Gastroesophageal sphincter (tissue), 4 donors: Measurements from ENCODE around the gene C2CD2. TPM values are rescaled to one million over a fixed set of nuclear protein-coding genes. Genes with fewer than 3 reads are reported as not detected.

Source experiments
- ATAC-seq: fragments of 150-250 bp; one replicate; pipeline ENCODE4 v1.9.1; 2016; ENCODE audit warnings: mild to moderate bottlenecking, moderate library complexity
- H3K27ac ChIP-seq, 4 donors: fragments of 200-600 bp; sonication (generic) in 3 of 4; 1 replicate in 3 of 4; 2 replicates in 1 of 4; pipeline ENCODE4 v1.5.1; 2016 to 2019
- H3K27me3 ChIP-seq: fragments of 200-600 bp; sonication (generic); one replicate; pipeline ENCODE4 v1.5.1; 2019
- H3K36me3 ChIP-seq, 2 donors: fragments of 200-600 bp; sonication (generic); one replicate each; pipeline ENCODE4 v1.5.1; 2019; ENCODE audit warnings: control low read depth in 1 of 2
- H3K4me1 ChIP-seq, 3 donors: fragments of 200-600 bp; sonication (generic); 1 replicate in 2 of 3; 2 replicates in 1 of 3; pipeline ENCODE4 v1.5.1; 2016 to 2019; ENCODE audit warnings: control low read depth in 2 of 3
- H3K4me3 ChIP-seq, 2 donors: fragments of 200-600 bp; sonication (generic); one replicate each; pipeline ENCODE4 v1.5.1; 2019; ENCODE audit warnings: mild to moderate bottlenecking in 1 of 2, moderate library complexity in 1 of 2
- H3K9me3 ChIP-seq, 3 donors: fragments of 200-600 bp; sonication (generic); one replicate each; pipeline ENCODE4 v1.5.1; 2017 to 2019; ENCODE audit warnings: control low read depth in 2 of 3
- EP300 ChIP-seq: sonication (generic); formaldehyde crosslinking; IDR thresholded peaks from one replicate; pipeline ENCODE4 v1.6.1; 2017; ENCODE audit warnings: antibody characterized with exemption, mild to moderate bottlenecking
- POLR2A ChIP-seq, 2 donors: fragments of 450-650 bp; IDR thresholded peaks; one replicate each; pipeline ENCODE4 v1.6.1; 2017; ENCODE audit warnings: antibody characterized with exemption in 2 of 2, mild to moderate bottlenecking in 2 of 2, moderate library complexity in 1 of 2
- POLR2AphosphoS5 ChIP-seq: sonication (generic); formaldehyde crosslinking; IDR thresholded peaks from one replicate; pipeline ENCODE4 v1.6.1; 2017; ENCODE audit warnings: antibody characterized with exemption
- WGBS, 2 donors: methylation state at CpG; one replicate each; pipeline ENCODE4 v1.1.5; 2018; ENCODE audit warnings: low coverage in 1 of 2; 5-methylcytosine and 5-hydroxymethylcytosine counted together
- total RNA-seq, 4 donors: library from RNA; depleted of rRNA; stranded (reverse); fragments of >200 nt; gene quantifications; one replicate each; pipeline ENCODE4 v1.1.0, GENCODE V29; 2016
- TF ChIP-seq, protein P1 (sequence below), 4 experiments: fragments of 200-600 bp in 2 of 4; fragments of 450-650 bp in 2 of 4; sonication (generic) in 1 of 4; IDR thresholded peaks; one replicate each; pipeline ENCODE4 v1.5.1; 2017 to 2019; ENCODE audit warnings: antibody characterized with exemption in 4 of 4, mild to moderate bottlenecking in 2 of 4, moderate library complexity in 2 of 4

Gene C2CD2
- total RNA-seq, 4 donors from 2014 or later: 15.6 to 38.9 (median 18.7) TPM

DNA sequence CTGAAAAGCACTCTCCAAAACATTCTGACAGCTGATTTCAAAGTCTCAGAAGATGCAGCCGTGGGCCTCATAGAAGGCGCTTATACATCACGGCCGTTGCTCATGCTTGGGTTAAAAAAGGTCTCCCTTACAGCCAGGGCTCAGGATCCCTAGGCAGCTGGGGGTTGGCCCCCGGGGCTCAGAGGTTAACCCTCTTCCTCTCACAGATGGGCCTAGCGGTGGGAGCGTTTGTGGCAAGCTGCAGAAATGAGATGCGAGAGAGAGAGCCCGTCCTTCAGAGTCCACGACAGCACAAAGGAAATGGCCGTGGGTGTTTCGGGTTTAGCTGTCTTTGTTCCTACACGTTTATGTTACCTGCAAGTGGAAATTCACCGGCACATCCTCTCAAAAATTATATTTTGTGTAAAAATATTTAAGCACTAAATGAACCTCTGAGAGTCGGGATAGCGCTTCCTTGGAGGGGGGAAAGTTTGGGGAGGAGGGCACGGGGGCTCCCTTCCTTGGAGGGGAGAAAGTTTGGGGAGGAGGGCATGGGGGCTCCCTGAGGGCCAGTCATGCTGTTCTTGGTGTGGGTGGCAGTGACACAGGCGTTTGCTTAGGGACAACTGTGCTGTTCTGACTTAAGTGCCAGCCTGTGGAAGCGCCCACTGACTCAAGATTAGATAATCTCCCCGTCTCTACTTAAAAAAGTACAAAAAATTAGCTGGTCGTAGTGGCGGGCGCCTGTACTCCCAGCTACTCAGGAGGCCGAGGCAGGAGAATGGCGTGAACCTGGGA lies 54.2 kb downstream of the C2CD2 start:
- Histone ChIP-seq H3K4me3 (no peak overlapping the region), H3K36me3 (peaks cover 0 to 89% of the 10 kb centered on the region in 2 donors), H3K27ac (no peak overlapping the region), H3K27me3 (no peaks in the 10 kb centered on the region), H3K4me1 (peaks cover 0 to 6% (median 0%) of the 10 kb centered on the region in 3 donors), H3K9me3 (no peaks in the 10 kb centered on the region)
- WGBS, 2 donors: 87 to 89% methylated on average over 13 to 18 of the region's 25 CpGs
- TF ChIP-seq, protein P1, sequence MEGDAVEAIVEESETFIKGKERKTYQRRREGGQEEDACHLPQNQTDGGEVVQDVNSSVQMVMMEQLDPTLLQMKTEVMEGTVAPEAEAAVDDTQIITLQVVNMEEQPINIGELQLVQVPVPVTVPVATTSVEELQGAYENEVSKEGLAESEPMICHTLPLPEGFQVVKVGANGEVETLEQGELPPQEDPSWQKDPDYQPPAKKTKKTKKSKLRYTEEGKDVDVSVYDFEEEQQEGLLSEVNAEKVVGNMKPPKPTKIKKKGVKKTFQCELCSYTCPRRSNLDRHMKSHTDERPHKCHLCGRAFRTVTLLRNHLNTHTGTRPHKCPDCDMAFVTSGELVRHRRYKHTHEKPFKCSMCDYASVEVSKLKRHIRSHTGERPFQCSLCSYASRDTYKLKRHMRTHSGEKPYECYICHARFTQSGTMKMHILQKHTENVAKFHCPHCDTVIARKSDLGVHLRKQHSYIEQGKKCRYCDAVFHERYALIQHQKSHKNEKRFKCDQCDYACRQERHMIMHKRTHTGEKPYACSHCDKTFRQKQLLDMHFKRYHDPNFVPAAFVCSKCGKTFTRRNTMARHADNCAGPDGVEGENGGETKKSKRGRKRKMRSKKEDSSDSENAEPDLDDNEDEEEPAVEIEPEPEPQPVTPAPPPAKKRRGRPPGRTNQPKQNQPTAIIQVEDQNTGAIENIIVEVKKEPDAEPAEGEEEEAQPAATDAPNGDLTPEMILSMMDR (IDR thresholded peaks at IDR 0.05): no peak
- no peak for TF ChIP-seq POLR2AphosphoS5
- TF ChIP-seq POLR2A (IDR thresholded peaks at IDR 0.05): no peak
- ATAC-seq: no peak

DNA sequence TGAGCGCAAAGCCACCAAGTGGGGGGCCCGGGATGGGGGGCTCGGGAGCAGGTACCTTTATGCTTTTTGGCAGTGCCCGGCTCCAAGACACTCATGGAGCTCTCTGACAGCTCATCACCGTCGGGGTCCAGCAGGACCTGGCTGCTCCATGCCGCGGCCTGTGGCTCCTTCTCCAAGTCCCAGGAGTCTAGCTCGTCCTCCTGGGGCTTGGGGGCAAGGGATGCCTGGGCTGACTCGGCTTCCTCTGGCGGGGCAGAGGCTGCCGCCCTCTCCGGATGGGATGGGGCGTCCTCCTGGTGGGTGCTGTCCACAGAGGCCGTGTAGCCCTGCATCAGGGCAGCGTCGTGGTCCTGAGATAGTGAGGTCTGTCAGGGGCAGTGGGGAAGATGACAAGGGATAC lies 54.8 kb downstream of the C2CD2 start:
- Histone ChIP-seq H3K36me3 (peaks cover 0 to 89% of the 10 kb centered on the region in 2 donors), H3K27ac (no peak overlapping the region), H3K9me3 (no peaks in the 10 kb centered on the region), H3K4me1 (peaks cover 0 to 6% (median 0%) of the 10 kb centered on the region in 3 donors), H3K4me3 (no peak overlapping the region), H3K27me3 (no peaks in the 10 kb centered on the region)
- TF ChIP-seq POLR2AphosphoS5 (no peak), EP300 (no peak), POLR2A (IDR thresholded peaks at IDR 0.05) (no peak)
- TF ChIP-seq, protein P1 (IDR thresholded peaks at IDR 0.05): no peak
- no peak for ATAC-seq
- WGBS, 2 donors: 91% methylated on average over 3 of the region's 17 CpGs; no CpG with 5 or more reads in 1 of the 2 donors

DNA sequence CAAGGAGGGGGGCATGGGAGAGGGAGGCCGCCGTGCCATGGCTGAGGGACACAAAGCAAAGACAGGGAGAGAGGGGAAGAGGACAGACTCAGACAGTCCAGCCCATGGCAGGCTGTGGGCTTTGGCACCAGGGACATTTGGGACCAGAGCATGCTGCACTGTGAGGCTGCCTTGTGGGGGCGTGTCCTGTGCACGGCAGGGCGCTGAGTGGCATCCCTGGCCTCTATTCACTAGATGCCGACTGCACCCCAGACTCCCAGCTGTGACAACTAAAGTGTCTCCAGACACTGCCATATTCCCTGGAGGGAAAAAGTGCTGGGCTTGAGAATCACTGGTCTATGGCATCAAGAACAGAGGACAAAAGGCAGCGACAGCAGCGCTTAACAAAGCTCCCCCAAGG lies 56.1 kb downstream of the C2CD2 start:
- ATAC-seq: no peak
- no peak for TF ChIP-seq POLR2A (IDR thresholded peaks at IDR 0.05)
- TF ChIP-seq EP300: no peak
- TF ChIP-seq POLR2AphosphoS5: no peak
- TF ChIP-seq, protein P1 (IDR thresholded peaks at IDR 0.05): no peak
- Histone ChIP-seq H3K27me3 (no peaks in the 10 kb centered on the region), H3K27ac (no peak overlapping the region), H3K9me3 (no peaks in the 10 kb centered on the region), H3K4me1 (peaks cover 0 to 6% (median 0%) of the 10 kb centered on the region in 3 donors), H3K36me3 (peaks cover 0 to 80% of the 10 kb centered on the region in 2 donors), H3K4me3 (no peak overlapping the region)
- 100% methylated on average over 2 of the region's 8 CpGs; no CpG with 5 or more reads in 1 of the 2 donors for WGBS, 2 donors

DNA sequence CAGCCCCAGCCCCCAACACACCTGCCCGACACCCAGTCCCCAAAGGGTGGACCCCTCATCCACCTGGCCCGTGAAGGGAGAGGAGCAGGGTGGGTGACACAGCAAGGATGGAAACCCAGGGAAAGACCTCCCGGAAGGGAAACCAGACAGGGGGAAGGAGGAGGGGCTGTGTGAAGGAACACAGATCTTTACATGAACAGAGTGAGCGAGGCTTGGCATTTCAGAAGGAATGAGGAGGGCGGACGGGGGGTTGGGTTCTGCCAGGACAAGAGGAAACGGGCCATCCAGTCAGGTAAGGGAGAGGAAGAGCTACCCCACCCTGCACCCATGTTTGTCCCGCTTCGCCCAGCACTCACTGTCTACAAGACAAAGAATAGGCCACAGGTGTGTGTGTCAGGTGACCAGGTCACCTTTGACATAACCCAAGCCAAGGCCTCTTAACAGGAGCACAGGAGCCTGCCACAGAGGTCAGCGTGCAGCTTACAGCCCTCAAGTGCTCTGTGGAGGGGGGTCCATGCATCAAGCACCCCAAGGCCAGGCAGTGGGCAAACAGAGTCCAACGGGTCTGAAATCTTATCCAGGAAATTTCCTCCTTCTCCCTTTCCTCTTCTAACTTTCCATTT lies 56.7 kb downstream of the C2CD2 start:
- WGBS, 2 donors: 75 to 83% methylated on average over 8 of the region's 11 CpGs
- ATAC-seq: no peak
- no peak for TF ChIP-seq POLR2AphosphoS5
- TF ChIP-seq, protein P1 (IDR thresholded peaks at IDR 0.05): no peak
- TF ChIP-seq POLR2A (IDR thresholded peaks at IDR 0.05): no peak
- TF ChIP-seq EP300: no peak

More for the DNA sequence above, 56.7 kb downstream of the C2CD2 start:
- Histone ChIP-seq H3K27me3 (no peaks in the 10 kb centered on the region), H3K27ac (no peak overlapping the region), H3K36me3 (peaks cover 0 to 80% of the 10 kb centered on the region in 2 donors), H3K4me3 (no peak overlapping the region), H3K9me3 (no peaks in the 10 kb centered on the region), H3K4me1 (peaks cover 0 to 6% (median 0%) of the 10 kb centered on the region in 3 donors)
